NCI-H2107 treated with DMSO at 0.1 percent for 48 hours (cell line): ENCODE data around the gene RTTN.
"Not testable (repeated sequence)": the region's sequence is repeated elsewhere in the genome, so short reads cannot be mapped to it uniquely, and the experiment has no call there.

ENCODE experiments used
- DNase-seq: peaks from one replicate; lab custom pipeline; 2025; ENCODE audit not compliant: unreplicated experiment; lab: John Stamatoyannopoulos, UW

Gene RTTN

GRCh38 chr18:69985239-69985638, 220.2 kb downstream of the RTTN start:
- DNase-seq, result no peak

GRCh38 chr18:69982417-69982816, 223.1 kb downstream of the RTTN start:
- no peak for DNase-seq

- DNase-seq, result no peak
Measured at GRCh38 chr18:69981948-69982347, 223.5 kb downstream of the RTTN start.

GRCh38 chr18:69980982-69981804, 224.3 kb downstream of the RTTN start:
- peak; percentile 8 for DNase-seq

- no peak for DNase-seq
Measured at GRCh38 chr18:69980509-69980908, 225.0 kb downstream of the RTTN start.

- no peak for DNase-seq
Measured at GRCh38 chr18:69978732-69979715, 226.5 kb downstream of the RTTN start.

- DNase-seq, result not testable (repeated sequence)
Measured at GRCh38 chr18:69975294-69975693, 230.2 kb downstream of the RTTN start.

GRCh38 chr18:69974365-69974764, 231.1 kb downstream of the RTTN start:
- no peak for DNase-seq

- no peak for DNase-seq
Measured at GRCh38 chr18:69969491-69969890, 236.0 kb downstream of the RTTN start.

GRCh38 chr18:69968039-69968438, 237.4 kb downstream of the RTTN start:
- peak; percentile 23 for DNase-seq

GRCh38 chr18:69963196-69963595, 242.3 kb downstream of the RTTN start:
- DNase-seq, result no peak

- no peak for DNase-seq
Measured at GRCh38 chr18:69961718-69962117, 243.8 kb downstream of the RTTN start.

- DNase-seq, result no peak
Measured at GRCh38 chr18:69958422-69958821, 247.1 kb downstream of the RTTN start.

GRCh38 chr18:69957747-69958146, 247.7 kb downstream of the RTTN start:
- no peak for DNase-seq

GRCh38 chr18:69956665-69957620, 248.5 kb downstream of the RTTN start:
- DNase-seq, result no peak

- no peak for DNase-seq
Measured at GRCh38 chr18:69956057-69956456, 249.4 kb downstream of the RTTN start.

- no peak for DNase-seq
Measured at GRCh38 chr18:69954719-69955480, 250.6 kb downstream of the RTTN start.

GRCh38 chr18:69953191-69953590, 252.3 kb downstream of the RTTN start:
- no peak for DNase-seq
